Astrocyte (in vitro differentiated cells and primary cell): ENCODE data around the gene CCN5.

ENCODE experiments used
- CTCF ChIP-seq: IDR thresholded peaks from 2 replicates; pipeline ENCODE4 v1.5.1; 2011; ENCODE audit warnings: low read depth, mild to moderate bottlenecking, inconsistent platforms, low read length, moderate library complexity; ENCODE audit not compliant: insufficient read depth
- EZH2 ChIP-seq: IDR thresholded peaks from 2 replicates; pipeline ENCODE4 v1.6.1; 2012; ENCODE audit warnings: mild to moderate bottlenecking, low read length, inconsistent platforms; ENCODE audit not compliant: insufficient read depth

GRCh38 chr20:44727651-44728050 is 12.5 kb downstream of the CCN5 start:
- TF ChIP-seq CTCF (no peak), EZH2 (no peak)
